ENCODE results near the gene CES2. TPM values are rescaled to one million over a fixed set of nuclear protein-coding genes. Genes with fewer than 3 reads are reported as not detected.
"Not testable (repeated sequence)": the region's sequence is repeated elsewhere in the genome, so short reads cannot be mapped to it uniquely, and the experiment has no call there.

CES2 gene
- 47.6 TPM for total RNA-seq
- long read RNA-seq, transcript CES2-201 (12 exons, 3,927 nt): major isoform, 307 of 419 reads
- long read RNA-seq, transcript CES2-211 (12 exons, 3,391 nt): minor isoform, 9 of 419 reads
- long read RNA-seq, transcript CES2-202 (12 exons, 3,868 nt): minor isoform, 23 of 419 reads
- long read RNA-seq, partial matches to known transcripts: 35 of 419 reads
- long read RNA-seq, other reads (novel, unspliced or antisense): 45 of 419 reads

GRCh38 chr16:66935314-66936011 lies at the start of gene CES2:
Gene CES2 (plus strand): TSS chr16:66935516. CDS start chr16:66935636, 120 bp downstream.
- no peak for DNase-seq (ENCODE audit: low spot score)

DNA sequence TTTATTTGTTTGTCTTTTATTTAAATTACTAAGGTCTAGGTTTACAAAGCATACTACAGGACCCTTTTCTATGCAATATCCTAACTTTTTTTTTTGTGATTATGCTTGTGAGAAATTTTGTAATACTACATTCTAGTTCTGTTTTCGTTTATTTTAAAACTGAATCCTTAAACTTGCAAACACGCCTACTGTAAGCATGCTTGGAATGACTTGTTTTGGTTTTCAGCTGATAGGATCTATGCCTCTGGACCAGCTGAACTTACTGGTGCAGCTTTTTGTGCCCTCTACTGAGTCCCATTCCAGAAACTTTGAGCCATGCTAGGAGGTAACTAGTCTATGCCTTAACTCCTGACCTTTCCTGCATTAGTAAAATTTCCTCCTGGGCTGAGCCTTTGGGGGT lies 49.0 kb upstream of the CES2 start:
- DNase-seq (ENCODE audit: low spot score): no peak

- DNase-seq (ENCODE audit: low spot score): no peak
Observed at GRCh38 chr16:66886914-66887313, 48.4 kb upstream of the CES2 start.

DNA sequence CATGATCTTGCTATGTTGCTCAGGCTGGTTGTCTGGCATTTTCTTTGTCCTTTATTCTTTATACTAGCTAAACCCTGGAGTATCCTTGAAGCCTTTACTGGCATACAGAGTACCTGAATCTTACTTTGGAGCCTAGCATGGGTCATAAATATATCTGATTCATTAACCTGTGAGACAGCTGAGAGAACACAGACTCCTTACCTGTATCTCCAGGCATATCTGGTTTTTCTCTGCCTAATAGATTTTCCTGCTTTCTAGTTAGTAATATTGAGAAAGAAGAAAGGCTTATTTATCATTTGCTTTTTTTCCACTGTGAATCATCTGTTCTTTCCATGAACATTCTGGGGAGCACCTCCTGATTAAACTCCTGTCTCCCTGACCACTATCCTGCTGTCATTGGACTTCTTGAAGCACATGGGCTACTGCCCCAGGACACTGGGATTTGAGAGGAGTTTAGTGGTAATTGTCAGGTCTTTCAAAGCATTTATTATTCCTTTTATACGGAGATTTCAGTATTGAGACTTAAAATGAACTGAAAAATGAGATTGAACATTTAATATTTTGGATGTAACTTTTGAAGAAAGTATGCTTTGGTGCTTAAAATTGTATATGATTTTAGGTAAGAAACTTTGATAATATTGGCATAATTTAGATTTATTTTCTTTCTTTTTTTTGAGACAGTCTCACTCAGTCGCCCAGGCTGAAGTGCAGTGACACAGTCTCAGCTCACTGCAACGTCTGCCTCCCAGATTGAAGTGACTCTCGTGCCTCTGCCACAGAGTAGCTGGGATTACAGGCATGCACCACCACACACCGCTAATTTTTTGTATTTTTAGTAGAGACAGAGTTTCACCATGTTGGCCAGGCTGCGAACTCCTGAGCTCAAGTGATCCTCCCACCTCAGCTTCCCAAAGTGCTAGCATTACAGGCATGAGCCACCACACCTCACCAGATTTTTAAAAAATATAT lies 46.4 kb upstream of the CES2 start:
- no peak for DNase-seq (ENCODE audit: low spot score)

- DNase-seq (ENCODE audit: low spot score): no peak
Observed at GRCh38 chr16:66889622-66890021, 45.7 kb upstream of the CES2 start.

- no peak for DNase-seq (ENCODE audit: low spot score)
Observed at GRCh38 chr16:66890799-66891198, 44.5 kb upstream of the CES2 start.

DNA sequence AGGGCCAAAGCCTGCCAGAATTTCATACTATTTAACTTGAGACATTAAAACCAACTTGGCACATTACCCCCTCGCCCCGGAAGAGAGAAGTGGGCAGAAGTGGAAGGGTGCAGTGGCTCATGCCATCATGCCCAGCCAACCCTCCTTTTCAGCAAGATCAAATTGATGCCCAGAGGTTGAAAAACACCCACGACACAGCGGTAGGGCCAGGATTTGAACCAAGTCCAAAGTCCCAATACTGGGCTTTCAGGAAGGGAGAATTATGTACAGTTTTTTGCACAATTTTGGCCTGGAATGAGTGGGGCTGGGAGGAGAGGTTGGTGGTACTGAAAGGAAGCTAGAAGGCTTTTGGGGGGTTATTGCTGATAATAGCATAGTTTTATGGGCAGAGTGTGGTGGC lies 44.0 kb upstream of the CES2 start:
- no peak for DNase-seq (ENCODE audit: low spot score)

DNA sequence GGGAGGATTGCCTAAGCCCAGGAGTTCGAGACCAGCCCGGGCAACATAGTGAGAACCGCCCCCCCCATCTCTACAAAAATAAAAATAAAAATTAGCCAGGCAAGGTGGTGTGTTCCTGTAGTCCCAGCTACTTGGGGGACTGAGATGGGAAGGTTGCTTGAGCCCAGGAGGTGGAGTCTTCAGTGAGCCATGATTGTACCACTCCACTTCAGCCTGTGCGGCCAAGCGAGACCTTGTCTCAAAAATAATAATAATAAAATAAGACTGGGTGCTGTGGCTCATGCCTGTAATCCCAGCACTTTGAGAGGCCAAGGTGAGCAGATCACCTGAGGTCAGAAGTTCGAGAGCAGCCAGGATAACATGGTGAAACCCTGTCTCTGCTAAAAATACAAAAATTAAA lies 43.5 kb upstream of the CES2 start:
- DNase-seq (ENCODE audit: low spot score): no peak

DNA sequence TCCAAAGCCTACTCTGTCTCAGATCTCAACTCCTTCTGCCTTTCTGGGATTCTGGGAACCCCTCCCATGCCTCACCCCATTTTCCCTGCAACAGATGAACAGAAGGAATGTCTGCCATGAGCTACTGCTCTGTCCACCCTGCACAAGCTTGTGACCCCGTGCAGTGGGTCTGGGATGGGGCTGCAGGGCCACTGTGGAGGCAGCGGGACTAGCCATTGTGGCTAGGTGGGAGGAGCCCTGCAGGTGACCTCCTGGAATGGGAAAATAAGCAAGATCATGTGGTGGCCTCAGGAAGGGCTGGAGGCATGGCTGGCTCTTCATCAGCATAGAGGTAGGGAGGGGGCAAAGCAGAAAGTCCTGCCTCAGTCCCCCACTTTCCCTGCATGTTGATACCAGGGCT lies 41.3 kb upstream of the CES2 start:
- no peak for DNase-seq (ENCODE audit: low spot score)

DNA sequence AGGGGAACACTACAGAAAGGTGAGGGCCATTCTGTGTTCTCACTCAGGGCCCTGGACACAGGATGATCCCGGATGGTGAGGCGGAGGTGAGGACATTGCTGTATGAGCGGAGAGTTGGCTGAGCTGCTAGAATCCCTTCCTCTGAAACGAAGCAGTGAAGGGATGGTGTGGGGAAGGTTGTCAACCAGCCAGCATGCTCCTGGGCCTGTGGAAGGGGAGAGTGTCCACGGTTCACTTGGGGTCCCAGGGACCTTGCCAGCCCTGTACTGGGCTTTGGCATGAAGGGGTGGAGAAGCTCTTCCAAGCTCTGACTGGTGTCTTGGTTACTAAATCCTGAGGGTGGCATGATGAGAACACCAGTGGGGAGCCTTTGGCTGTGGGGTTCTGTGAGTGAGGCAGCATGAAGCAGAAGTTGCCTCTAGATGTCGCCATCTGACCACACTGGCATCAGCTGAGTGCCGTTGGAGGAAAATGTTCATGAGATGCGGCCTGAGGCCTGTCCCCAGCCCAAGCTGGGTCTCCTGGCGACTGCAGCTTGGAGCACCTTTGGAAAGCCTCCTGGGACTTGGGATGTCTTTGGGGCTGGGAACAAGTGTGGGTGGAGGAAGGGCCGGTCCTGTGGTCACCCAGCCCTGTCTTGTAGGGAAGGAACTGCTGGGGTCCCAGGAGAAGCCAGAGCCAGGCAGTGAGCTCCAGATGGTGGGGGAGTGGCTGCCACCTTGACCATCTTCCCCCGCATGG lies 40.2 kb upstream of the CES2 start:
- no peak for DNase-seq (ENCODE audit: low spot score)

DNA sequence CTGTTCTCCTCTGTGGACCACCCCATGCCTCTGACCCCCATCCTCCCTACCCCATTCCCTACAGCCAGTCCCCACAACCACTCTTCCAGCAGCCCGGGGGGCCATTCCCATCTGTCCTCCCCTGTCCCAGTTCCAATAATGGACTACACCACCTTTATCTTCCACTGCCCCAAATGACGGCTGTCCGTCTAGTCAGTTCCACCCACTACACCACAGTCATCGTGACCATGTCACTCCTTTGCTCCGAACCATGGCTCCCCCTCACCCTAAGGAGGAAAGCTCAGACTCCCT lies 39.7 kb upstream of the CES2 start:
- no peak for DNase-seq (ENCODE audit: low spot score)

GRCh38 chr16:66895999-66896398 lies 39.3 kb upstream of the CES2 start:
- DNase-seq (ENCODE audit: low spot score): no peak

DNA sequence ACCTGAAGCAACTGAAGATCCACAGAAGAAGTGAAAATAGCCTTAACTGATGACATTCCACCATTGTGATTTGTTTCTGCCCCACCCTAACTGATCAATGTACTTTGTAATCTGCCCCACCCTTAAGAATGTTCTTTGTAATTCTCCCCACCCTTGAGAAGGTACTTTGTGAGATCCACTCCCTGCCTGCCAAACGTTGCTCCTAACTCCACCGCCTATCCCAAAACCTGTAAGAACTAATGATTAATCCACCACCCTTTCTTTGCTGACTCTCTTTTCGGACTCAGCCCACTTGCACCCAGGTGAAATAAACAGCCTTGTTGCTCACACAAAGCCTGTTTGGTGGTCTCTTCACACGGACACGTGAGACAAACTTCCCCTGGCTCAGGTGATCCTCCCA lies 38.6 kb upstream of the CES2 start:
- not testable (repeated sequence) for DNase-seq (ENCODE audit: low spot score)

GRCh38 chr16:66898207-66898606 lies 37.1 kb upstream of the CES2 start:
- DNase-seq (ENCODE audit: low spot score): no peak

DNA sequence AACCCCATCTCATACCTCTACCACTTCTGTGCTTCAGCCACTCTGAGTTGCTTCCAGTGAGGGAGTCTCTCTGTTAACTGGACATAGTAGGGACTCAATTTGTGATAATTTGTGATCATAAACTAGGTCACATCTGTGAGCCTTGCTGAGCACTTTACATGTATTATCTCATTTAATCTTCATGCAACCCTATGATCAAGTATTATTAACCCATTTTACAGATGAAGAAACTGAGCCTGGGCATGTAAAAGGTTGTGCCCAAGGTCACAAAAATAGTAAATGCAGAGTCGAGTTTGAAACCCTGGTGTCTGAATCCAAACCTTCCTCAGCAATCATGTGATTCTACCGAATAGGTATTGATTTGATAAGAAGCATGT lies 36.4 kb upstream of the CES2 start:
- no peak for DNase-seq (ENCODE audit: low spot score)

- DNase-seq (ENCODE audit: low spot score): no peak
Observed at GRCh38 chr16:66899310-66899944, 35.9 kb upstream of the CES2 start.

DNA sequence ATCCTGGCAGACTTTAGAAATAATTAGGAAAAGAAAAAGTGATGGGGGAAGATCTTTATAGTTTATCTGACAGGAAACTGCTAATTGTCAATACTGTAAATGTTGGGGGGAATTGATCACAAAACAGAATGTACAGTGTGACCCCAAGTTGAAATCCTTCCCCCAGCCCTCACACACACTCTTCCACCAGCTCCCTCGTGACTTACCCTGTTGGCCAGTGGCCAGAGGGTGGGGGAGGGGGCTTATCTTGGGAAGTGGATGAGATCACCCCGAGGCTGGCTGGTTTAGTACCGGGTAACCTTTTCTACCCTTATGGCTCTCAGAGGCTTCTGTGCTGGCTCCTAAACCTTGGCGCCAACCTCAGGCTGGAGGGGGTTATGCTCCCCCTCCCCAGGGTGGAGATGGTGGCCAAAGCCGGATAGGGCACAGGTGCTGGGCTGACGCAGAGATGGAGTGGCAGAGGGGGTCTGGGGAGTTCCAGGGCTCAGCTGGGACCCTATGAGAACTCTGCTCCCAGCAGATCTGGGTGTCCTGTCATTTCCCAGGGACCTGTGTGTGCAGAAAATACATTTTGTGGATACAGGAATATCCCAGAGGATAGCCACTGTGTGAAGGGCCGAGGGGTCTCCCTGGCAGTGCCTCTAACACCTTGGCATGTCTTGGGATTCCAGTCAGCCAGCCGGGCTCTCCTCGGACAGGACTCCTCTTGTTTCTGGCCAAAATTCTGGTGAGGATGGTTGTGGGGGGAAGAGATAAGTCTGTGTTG lies 35.2 kb upstream of the CES2 start:
- no peak for DNase-seq (ENCODE audit: low spot score)

GRCh38 chr16:66900721-66901441 lies 34.4 kb upstream of the CES2 start:
- no peak for DNase-seq (ENCODE audit: low spot score)

DNA sequence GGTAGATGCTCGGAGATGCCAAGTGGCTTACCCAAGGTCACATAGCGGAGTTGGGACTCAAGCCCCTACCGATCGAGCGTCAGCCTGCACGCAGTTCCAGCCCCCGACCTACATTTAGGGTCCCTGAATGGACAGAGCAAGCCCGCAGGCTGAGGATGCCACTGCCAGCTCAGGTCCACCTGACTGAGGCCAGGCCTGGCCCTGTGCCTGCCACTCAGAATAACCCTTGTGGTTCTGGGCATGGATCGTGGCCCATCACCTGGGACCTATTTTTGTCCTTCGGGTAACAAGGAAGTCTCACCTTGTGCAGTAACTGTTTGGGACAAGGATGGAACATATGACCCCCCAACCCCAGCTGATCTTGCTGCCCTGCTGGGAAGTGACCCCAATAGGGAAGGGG lies 33.7 kb upstream of the CES2 start:
- DNase-seq (ENCODE audit: low spot score): no peak

Data from mesenteric fat pad (tissue), 1 donor.